Middle frontal gyrus (tissue), 1 donor: ENCODE measurements around the gene EPHA1.

Experiments used
- DNase-seq: peaks from one replicate; pipeline ENCODE4 v3.0.0-alpha.2; 2015; ENCODE audit warnings: low spot score; ENCODE audit errors: extremely low spot score

The EPHA1 gene

GRCh38 chr7:143390104-143390772, 18.4 kb downstream of the EPHA1 start:
- no peak for DNase-seq

DNA sequence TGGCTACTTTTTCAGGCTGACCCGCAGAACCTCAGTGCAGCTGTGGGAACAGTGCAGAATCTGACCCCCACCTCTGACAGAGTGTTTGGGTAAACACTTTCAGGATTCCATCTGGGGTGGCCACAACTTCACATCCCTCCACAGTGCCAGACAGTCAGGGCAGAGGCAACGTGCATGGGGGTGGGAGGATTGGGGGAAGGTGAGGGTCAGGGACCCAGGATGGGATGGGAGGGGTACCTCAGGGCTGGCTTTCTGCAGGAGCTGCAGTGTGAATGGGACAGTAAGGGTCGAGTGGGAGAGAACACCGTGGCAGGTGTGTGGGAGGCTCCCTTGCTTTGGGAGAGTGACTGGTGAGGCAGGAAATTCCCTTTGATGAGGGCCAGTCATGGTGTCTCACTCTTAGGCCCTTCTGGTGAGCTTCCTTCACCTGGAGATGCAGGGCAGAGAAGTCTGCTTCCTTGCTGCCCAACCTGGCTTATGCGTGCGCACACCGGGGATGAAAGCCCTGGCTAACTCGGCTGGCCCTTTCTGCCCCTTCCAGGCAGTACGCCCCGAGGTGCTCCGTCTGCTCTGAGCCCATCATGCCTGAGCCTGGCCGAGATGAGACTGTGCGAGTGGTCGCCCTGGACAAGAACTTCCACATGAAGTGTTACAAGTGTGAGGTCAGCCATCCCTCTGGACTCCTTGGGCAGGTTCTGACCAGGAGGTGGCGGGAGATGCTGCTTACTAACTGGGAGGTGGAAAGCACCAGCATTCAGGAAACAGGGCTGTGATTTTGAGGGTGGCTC, 19.1 kb downstream of the EPHA1 start:
- no peak for DNase-seq

GRCh38 chr7:143388491-143389101, 20.1 kb downstream of the EPHA1 start:
- DNase-seq: no peak

DNA sequence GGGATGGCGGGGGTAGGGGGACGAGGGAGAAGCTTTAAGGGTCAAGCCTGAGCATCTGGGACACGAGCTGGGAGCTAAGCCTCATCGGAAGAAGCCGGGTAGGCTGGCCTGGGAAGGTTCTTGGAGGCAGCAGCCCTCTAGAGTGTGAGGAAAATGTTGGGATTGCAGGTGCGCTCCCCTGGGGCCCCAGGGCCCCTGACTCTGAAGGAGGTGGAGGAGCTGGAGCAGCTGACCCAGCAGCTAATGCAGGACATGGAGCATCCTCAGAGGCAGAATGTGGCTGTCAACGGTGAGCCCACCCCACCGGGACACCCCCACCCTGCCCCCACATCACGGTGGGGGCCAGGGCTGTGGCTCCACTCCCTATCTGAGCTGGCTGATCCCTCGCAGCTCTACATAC, 20.6 kb downstream of the EPHA1 start:
- no peak for DNase-seq

DNA sequence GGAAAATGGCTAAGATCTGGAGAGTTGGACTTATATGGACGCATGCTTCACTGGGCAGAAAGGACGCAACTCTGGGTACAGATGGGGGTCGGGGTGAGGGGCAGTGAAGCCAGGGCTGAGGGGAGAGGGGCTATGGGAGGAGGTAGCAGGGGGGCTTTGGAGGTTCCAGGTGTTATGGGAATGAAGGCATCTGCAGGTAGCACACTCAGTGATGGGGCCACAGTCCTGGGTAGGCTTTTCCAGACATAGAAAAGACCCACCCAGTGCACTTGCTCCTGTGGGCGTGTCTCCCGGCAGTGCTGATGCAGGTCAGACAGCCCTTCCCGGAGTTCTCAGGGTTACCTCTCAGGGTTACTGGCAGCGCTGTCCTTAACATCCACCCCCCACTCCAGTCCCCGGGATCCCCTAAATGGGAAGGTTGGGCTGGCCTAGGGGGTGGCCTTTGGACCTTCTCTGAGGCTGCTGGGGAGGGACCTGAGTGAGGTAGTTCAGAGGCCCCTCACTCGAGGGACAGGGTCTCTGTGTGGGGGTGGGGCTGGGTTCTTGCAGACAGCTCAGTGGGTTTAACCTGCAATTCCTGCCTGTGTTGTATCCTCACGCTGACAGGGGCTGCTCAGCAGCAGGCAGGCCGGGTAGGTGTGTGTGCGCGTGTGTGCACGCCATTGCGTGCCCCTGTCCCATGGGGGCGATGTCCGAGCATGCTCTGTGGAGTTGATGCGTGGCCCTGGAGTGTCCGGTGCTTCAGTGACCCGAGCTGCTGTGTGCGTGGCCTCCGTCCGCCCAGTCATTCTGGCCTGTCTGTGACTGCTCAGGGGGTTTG, 21.3 kb downstream of the EPHA1 start:
- DNase-seq: no peak

GRCh38 chr7:143385891-143386781, 22.5 kb downstream of the EPHA1 start:
- DNase-seq: no peak

DNA sequence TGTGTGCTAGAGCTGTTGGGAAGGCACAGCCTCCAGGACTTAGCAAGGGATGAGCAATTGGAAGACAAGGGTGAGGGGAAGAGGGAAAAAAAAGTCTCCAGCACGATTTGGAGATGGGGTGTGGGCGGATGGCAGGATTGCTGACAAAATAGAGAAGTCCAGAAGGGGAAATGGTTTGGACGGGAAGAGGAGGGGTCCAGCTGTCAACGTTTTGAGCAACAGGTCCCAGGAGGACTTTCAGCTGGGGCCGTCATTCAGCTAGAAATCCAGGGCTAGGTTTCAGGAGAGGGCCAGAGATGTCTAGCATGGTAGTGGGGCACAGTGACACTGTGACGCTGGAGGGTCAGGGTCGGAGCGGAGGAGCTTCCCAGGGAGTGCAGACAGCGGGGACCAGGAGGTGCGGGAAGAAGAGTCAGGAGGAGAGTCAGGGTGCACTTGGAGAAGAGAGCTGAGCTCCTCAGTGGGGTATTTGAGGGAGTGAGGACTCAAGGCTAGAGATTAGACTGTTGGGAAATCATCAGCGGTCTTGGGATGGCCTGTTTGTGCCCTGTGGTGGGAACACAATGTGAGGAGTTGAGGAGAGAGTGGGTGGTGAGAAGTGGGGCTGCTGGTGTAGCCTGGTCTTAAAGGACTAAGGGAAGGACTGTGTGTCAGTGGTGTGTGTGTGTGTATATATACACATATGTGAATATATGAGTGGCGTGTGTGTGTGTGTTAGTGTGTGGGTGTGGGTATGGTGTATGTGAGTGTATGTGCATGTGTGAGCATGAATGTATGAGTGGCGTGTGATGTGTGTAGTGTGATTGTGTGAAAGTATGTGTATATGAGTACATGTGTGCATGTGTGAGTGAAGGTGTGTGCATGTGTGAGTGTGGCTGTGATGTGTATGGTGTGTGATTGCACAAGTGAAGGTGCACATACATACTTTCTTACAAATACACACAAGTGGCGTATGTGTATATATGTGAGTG, 23.7 kb downstream of the EPHA1 start:
- DNase-seq: no peak

GRCh38 chr7:143384148-143384547, 24.5 kb downstream of the EPHA1 start:
- no peak for DNase-seq

- DNase-seq: no peak
Measured at GRCh38 chr7:143383642-143383957, 25.1 kb downstream of the EPHA1 start.

DNA sequence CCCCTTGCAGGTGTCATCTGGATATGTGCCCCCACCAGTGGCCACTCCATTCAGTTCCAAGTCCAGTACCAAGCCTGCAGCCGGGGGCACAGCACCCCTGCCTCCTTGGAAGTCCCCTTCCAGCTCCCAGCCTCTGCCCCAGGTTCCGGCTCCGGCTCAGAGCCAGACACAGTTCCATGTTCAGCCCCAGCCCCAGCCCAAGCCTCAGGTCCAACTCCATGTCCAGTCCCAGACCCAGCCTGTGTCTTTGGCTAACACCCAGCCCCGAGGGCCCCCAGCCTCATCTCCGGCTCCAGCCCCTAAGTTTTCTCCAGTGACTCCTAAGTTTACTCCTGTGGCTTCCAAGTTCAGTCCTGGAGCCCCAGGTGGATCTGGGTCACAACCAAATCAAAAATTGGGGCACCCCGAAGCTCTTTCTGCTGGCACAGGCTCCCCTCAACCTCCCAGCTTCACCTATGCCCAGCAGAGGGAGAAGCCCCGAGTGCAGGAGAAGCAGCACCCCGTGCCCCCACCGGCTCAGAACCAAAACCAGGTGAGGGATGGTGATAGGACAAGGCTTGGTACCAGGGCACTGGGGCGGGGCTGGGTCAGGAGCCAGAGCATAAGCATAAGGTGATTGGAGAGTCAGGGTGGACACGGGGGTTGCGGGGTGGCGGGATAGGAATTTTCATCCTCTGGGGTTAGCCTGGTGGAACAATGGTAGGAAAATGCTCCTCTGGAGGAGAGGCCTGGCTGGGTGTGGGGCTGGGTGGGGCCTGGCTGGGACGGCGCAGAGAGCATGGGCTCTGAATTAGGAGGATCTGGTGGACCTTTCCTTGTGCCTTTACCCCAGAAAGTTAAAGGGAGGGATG, 25.6 kb downstream of the EPHA1 start:
- DNase-seq: no peak

- no peak for DNase-seq
Measured at GRCh38 chr7:143382126-143382790, 26.4 kb downstream of the EPHA1 start.

DNA sequence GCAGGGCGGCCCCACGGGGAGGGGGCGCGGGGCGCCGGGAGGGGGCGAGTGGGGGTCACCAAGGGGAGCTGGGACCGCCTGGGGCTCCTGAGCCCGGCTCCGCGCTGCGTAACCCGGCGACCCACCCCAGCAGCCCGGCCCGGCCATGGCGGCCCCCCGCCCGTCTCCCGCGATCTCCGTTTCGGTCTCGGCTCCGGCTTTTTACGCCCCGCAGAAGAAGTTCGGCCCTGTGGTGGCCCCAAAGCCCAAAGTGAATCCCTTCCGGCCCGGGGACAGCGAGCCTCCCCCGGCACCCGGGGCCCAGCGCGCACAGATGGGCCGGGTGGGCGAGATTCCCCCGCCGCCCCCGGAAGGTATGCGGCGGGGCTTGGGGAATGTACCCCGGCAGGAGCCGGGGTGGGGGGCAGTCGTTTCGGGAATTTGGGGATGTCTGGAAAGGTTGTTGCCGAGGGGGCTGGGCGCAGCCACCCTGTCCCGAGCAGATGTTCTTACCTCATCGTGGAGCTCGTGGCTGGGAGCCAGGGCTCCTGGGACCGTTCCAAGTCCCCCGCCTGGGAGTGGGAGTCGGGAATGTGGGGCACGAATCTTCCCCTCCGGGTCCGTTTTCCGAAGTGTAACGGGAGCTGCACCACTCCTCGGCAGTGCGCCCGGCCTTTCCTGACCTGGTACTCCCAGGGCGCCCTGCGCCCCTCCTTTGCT, 27.1 kb downstream of the EPHA1 start:
- no peak for DNase-seq

- DNase-seq: no peak
Measured at GRCh38 chr7:143380646-143381426, 27.8 kb downstream of the EPHA1 start, which contains the start of gene ZYX. Gene ZYX, plus strand, starts transcription at chr7:143381345. Its CDS starts 227 bp downstream, at chr7:143381572.

DNA sequence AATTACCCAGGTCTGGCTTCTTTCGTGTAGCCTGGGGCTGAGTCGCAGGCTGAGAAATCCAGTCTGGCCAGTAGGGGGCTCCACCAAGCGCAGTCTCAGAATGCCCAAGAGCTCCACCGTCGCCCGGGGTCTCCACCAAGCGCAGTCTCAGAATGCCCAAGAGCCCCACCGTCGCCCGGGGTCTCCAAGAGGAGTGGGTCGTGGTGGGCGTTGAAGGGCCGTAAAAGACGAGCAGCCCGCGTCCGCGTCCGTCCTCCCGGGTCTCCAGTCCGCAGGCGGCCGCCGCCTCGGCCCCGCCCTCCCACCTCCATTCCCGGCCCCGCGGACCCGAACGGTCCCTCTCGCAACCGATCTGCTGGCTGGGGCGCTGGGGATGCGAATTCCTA, 28.4 kb downstream of the EPHA1 start:
- peak; percentile 66 for DNase-seq

DNA sequence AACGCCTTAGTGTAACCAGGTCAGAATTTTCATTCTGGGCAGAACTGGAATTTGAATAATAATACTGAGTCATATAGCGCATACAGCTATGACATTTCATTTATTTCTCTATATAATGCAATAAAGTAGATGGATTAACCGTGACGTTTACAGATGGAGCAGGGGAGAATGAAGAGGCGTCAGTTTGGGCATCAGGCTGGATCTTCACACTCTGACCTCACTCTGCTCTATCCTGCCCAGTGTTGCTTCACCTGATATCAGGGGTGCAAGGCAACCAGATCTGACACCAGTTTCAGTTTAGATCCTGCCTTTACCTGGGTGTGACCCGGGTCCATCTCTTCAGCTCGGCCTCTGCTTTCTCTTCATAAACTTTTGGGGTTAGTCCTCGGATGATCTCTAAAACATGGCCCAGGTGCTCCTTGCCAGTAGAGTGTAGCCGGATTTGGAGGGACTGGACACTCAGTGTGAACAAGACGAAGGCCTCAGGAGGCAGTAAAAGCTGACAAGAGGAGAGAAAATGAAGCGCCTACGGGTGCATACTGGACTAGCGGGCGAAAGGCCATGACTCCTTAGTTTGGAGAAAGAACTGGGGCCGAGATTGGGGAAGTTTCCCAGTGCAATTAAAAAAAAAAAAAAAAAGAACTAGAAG, 28.9 kb downstream of the EPHA1 start:
- no peak for DNase-seq

DNA sequence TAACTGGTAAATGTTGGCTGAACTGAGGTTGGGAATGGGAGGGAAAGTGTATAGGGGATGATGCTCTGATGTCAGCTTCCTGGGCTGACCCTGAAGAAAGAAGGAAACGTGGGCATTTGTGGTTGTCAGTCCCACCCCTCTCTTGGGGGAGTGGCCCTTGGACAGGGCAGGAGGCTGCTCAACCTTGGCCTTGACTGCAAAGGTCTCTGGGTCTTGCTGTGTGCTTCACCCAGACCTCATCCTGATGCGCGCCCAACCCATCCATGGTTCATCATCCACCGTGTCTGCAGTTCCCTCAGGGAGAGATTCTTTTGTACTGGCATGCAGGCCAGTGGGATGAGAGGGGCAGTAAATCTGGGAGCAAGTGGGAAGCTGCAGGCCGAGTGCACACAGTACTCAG, 32.3 kb downstream of the EPHA1 start:
- no peak for DNase-seq
